Motor neuron (in vitro differentiated cells): Measurements from ENCODE around the gene THADA. TPM values are rescaled to one million over a fixed set of nuclear protein-coding genes. Genes with fewer than 3 reads are reported as not detected.
A peak's percentile ranks its signal among the peaks of the same experiment; 100 is the strongest.
"Not testable (repeated sequence)": the region's sequence is repeated elsewhere in the genome, so short reads cannot be mapped to it uniquely, and the experiment has no call there.

Source experiments
- ATAC-seq, 8 experiments: fragments of 200-7000 bp; cut with Tn5 transposase; replicated peaks in 6 of 8; 2 replicates each; pipeline ENCODE4 v1.8.0; 2021; ENCODE audit warnings: mild to moderate bottlenecking in 8 of 8, moderate library complexity in 8 of 8
- H3K27ac ChIP-seq, 2 donors: fragments of 250-450 bp; sonication (Bioruptor Pico); 2 replicates each; pipeline ENCODE4 v1.9.0; 2021; ENCODE audit warnings: antibody characterized with exemption in 2 of 2, mild to moderate bottlenecking in 2 of 2, moderate library complexity in 1 of 2
- H3K4me1 ChIP-seq, 2 donors: fragments of 250-450 bp; sonication (Bioruptor Pico); replicated peaks in 1 of 2; 2 replicates each; pipeline ENCODE4 v1.6.1; 2021; ENCODE audit warnings: antibody characterized with exemption in 2 of 2, mild to moderate bottlenecking in 2 of 2, moderate library complexity in 1 of 2
- H3K4me3 ChIP-seq, 5 donors: fragments of 250-450 bp; sonication (Bioruptor Pico); 2 replicates each; pipeline ENCODE4 v1.9.0; 2021; ENCODE audit warnings: antibody characterized with exemption in 5 of 5, mild to moderate bottlenecking in 5 of 5, moderate library complexity in 4 of 5
- WGBS, 10 experiments: fragments of 450-650 bp; shearing (Covaris generic); methylation state at CpG; one replicate each; pipeline ENCODE4 v1.0.0; 2022; 5-methylcytosine and 5-hydroxymethylcytosine counted together
- in situ Hi-C, 9 experiments: fragments of 400-800 bp; cut with MboI; loops; one replicate each; pipeline ENCODE4 v1.15.0; 2021; ENCODE audit warnings: low sequenced_read_pairs in 9 of 9, low pct_unique_long_range_greater_than_20kb in 2 of 9; ENCODE audit not compliant: unreplicated experiment in 9 of 9
- total RNA-seq, 8 experiments: library from RNA; unstranded; fragments of 300-600 nt; gene quantifications; 2 replicates each; pipeline versions ENCODE4 v1.2.3 to v1.2.4, GENCODE V29; 2022

Gene THADA
- total RNA-seq, 8 experiments from 2014 or later = 10.4 to 33.6 (median 15.9) TPM

GRCh38 chr2:43199492-43200488 is 396.0 kb downstream of the THADA start:
- no peak overlapping the region for H3K27ac ChIP-seq
- 20 to 100% (median 76%) methylated on average over 1 to 3 of the region's 16 CpGs; no CpG with 5 or more reads in 4 of the 10 experiments for WGBS, 10 experiments
- H3K4me1 ChIP-seq = peaks cover 4 to 10% of the 10 kb centered on the region in 2 donors
- no peak overlapping the region for H3K4me3 ChIP-seq
- ATAC-seq = peak; percentile 69 to 97 (median 80)
- in situ Hi-C loops = loop anchor here in 1 of 9 experiments (25.0 kb wide), 1 partner anchor 237 kb away; no protein-coding TSS in a partner anchor

GRCh38 chr2:43198263-43198662 is 397.6 kb downstream of the THADA start:
- in situ Hi-C loops = no loop called here
- peaks cover 4 to 15% of the 10 kb centered on the region in 2 donors for H3K4me1 ChIP-seq
- no peak for ATAC-seq
- H3K4me3 ChIP-seq = no peak overlapping the region
- WGBS, 10 experiments = 75 to 100% (median 84%) methylated on average over 1 to 5 of the region's 6 CpGs; no CpG with 5 or more reads in 6 of the 10 experiments
- H3K27ac ChIP-seq = no peak overlapping the region

GRCh38 chr2:43197588-43197896 is 398.3 kb downstream of the THADA start:
- WGBS, 10 experiments = 19 to 100% (median 100%) methylated on average over 1 to 4 of the region's 5 CpGs; no CpG with 5 or more reads in 3 of the 10 experiments
- Histone ChIP-seq H3K27ac (no peak overlapping the region), H3K4me1 (peaks cover 4 to 15% of the 10 kb centered on the region in 2 donors), H3K4me3 (no peak overlapping the region)
- in situ Hi-C loops = no loop called here
- no peak for ATAC-seq

- peaks cover 4 to 15% of the 10 kb centered on the region in 2 donors for H3K4me1 ChIP-seq
- ATAC-seq = peak in 7 of 8 experiments; percentile 10 to 68 (median 24)
- WGBS, 10 experiments = 10 to 87% (median 58%) methylated on average over 1 to 7 of the region's 12 CpGs; no CpG with 5 or more reads in 2 of the 10 experiments
- no peak overlapping the region for H3K4me3 ChIP-seq
- in situ Hi-C loops = no loop called here
- no peak overlapping the region for H3K27ac ChIP-seq
These were observed 398.9 kb downstream of the THADA start for GRCh38 chr2:43196768-43197587.

DNA sequence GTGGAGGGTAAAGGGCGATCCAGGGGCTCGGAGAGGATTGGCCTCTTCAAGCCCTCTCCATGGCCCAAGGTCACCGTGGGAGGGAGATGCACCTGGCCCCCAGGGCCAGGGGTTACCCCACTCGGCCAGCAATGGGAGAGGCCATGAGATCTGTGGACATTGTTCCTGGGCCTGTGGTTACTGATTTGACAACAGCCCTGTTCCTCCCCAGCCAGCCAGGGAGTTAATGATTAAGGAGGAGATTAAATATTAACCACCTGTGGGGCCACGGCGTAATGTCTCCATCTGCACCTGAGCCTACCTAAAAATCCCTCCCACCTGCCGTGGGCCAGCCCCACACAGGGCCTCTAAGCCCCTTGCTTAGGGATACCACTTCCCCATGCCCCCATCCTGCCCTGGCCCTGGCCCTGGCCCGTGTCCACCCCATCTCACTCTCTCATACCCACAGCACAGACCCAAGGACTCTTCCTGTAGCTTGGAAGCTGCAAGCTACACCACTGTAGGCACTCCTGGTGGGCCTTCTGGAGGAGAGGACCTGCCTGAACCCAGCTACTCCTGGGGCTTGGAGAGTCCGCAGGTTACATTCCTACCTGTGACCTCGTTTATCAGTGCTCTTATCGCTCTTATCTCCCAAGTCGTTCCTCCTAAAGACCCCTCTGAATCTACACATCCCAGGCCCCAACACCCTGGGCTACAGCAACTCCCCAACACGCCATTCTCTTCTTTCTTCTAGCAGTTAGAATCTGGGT is 401.5 kb downstream of the THADA start:
- Histone ChIP-seq H3K4me1 (peaks cover 4 to 15% of the 10 kb centered on the region in 2 donors), H3K4me3 (no peak overlapping the region), H3K27ac (no peak overlapping the region)
- in situ Hi-C loops = no loop called here
- WGBS, 10 experiments = 43 to 100% (median 67%) methylated on average over 2 to 12 of the region's 13 CpGs; no CpG with 5 or more reads in 5 of the 10 experiments
- no peak for ATAC-seq

- Histone ChIP-seq H3K4me1 (peaks cover 4 to 15% of the 10 kb centered on the region in 2 donors), H3K4me3 (no peak overlapping the region), H3K27ac (no peak overlapping the region)
- in situ Hi-C loops = no loop called here
- 50 to 100% (median 67%) methylated on average over 1 to 4 of the region's 4 CpGs; no CpG with 5 or more reads in 4 of the 10 experiments for WGBS, 10 experiments
- no peak for ATAC-seq
These were observed 402.2 kb downstream of the THADA start for GRCh38 chr2:43193652-43194120.

GRCh38 chr2:43192744-43193651 is 402.8 kb downstream of the THADA start:
- in situ Hi-C loops = no loop called here
- no peak overlapping the region for H3K27ac ChIP-seq

GRCh38 chr2:43191947-43192516 is 403.8 kb downstream of the THADA start:
- no peak overlapping the region for H3K27ac ChIP-seq
- no peak overlapping the region for H3K4me3 ChIP-seq
- in situ Hi-C loops = no loop called here
- WGBS, 10 experiments = 60 to 100% (median 95%) methylated on average over 1 to 2 of the region's 3 CpGs; no CpG with 5 or more reads in 6 of the 10 experiments
- ATAC-seq = peak in 1 of 8 experiments; percentile 41
- peaks cover 2 to 13% of the 10 kb centered on the region in 2 donors for H3K4me1 ChIP-seq

More at GRCh38 chr2:43192744-43193651, 402.8 kb downstream of the THADA start:
- Histone ChIP-seq H3K4me1 (peaks cover 4 to 15% of the 10 kb centered on the region in 2 donors), H3K4me3 (no peak overlapping the region)
- peak in 1 of 8 experiments; percentile 30 for ATAC-seq
- 80 to 100% (median 87%) methylated on average over 1 to 7 of the region's 12 CpGs; no CpG with 5 or more reads in 4 of the 10 experiments for WGBS, 10 experiments

DNA sequence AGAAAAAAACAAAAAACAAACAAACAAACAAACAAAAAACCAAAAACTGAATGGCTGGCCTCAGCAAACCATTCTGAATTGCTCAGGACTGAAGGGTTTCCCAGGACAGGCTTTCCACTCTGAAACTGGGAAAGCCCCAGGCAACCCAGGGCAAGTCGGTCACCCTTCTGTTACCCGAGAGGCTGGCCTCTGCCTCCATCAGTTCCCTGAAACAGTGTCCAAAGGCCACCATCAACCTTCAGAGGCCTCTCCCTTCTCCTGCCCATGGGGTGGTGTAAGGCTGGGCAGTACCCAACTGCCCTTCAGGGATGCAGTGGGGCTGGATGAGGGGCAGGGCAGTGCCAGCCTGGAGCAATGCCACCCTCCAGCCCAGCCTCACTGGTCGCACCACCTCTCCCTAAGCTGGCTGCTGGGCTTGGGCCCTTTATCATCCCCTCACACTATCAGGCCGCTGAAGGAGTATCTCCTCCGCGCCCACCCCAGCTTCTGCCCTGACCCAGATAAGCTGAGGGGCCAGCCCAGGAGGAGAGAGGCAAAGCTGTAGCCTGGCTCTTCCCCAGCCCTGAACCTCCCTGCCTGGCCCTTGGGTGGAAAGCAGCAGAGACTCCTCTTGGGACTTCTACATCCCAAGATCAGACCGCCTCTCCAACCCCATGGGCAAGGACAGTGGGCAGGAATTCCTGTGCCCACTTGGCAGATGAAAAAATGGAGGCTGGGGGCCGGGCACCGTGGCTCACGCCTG is 405.4 kb downstream of the THADA start:
- Histone ChIP-seq H3K4me1 (peaks cover 9 to 14% of the 10 kb centered on the region in 2 donors), H3K4me3 (no peak overlapping the region), H3K27ac (no peak overlapping the region)
- ATAC-seq = no peak
- in situ Hi-C loops = no loop called here
- 50 to 100% methylated on average over 1 of the region's 10 CpGs; no CpG with 5 or more reads in 8 of the 10 experiments for WGBS, 10 experiments

DNA sequence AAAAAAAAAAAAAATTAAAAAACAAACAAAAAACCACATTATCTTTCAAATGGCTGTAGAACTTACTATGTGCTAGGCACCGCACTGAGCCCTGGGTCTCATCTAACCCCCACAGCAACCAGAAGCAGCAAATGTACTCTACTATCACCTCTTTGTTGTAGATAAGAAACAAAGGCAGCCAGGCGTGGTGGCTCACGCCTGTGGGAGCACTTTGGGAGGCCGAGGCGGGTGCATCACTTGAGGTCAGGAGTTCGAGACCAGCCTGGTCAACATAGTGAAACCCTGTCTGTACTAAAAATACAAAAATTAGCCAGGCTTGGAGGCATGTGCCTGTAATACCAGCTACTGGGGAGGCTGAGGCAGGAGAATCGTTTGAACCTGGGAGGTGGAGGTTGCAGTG is 406.0 kb downstream of the THADA start:
- H3K27ac ChIP-seq, ATAC-seq, in situ Hi-C loops, H3K4me3 ChIP-seq: not testable (repeated sequence)
- WGBS, 10 experiments = 72 to 100% (median 90%) methylated on average over 1 to 7 of the region's 7 CpGs; no CpG with 5 or more reads in 1 of the 10 experiments
- H3K4me1 ChIP-seq = peaks cover 9 to 14% of the 10 kb centered on the region in 2 donors
